ENCODE data around the gene TMEM30B. TPM values are rescaled to one million over a fixed set of nuclear protein-coding genes. Genes with fewer than 3 reads are reported as not detected.
A peak's percentile ranks its signal among the peaks of the same experiment; 100 is the strongest.

TMEM30B gene
- polyA plus RNA-seq, 1 experiment, result 0.24 TPM

- Histone ChIP-seq H3K4me3 (ENCODE audit: low read depth, low read length) (peak overlapping the region; percentile 50), H3K9me3 (ENCODE audit: control insufficient read depth, insufficient read depth, low read length) (peaks cover 7% of the 10 kb centered on the region; the same call in 1 of the 2 replicates), H3K27me3 (ENCODE audit: control insufficient read depth, insufficient read depth, low read length) (peaks cover 16% of the 10 kb centered on the region), H3K27ac (ENCODE audit: low read depth, low read length) (no peak overlapping the region)
- no peak for DNase-seq (ENCODE audit: low read depth, low spot score)
- ChIA-PET POLR2A (no interaction called here), CTCF (interaction anchor here (0.8 to 7.8 kb wide), 5 partner anchors 13 to 930 kb away, joined by 3 to 61 read pairs (median 3); no protein-coding TSS in a partner anchor)
- no peak for TF ChIP-seq CTCF (IDR thresholded peaks at IDR 0.05; ENCODE audit: low read depth, low read length)
Observed at GRCh38 chr14:61280092-61280525, 1.0 kb downstream of the TMEM30B start.

GRCh38 chr14:61279082-61279481 lies 2.1 kb downstream of the TMEM30B start:
- Histone ChIP-seq H3K4me3 (ENCODE audit: low read depth, low read length) (no peak overlapping the region), H3K27me3 (ENCODE audit: control insufficient read depth, insufficient read depth, low read length) (peaks cover 16% of the 10 kb centered on the region), H3K9me3 (ENCODE audit: control insufficient read depth, insufficient read depth, low read length) (peaks cover 7% of the 10 kb centered on the region; the same call in 1 of the 2 replicates), H3K27ac (ENCODE audit: low read depth, low read length) (no peak overlapping the region)
- POLR2A ChIA-PET, result no interaction called here
- CTCF ChIA-PET, result interaction anchor here (7.8 kb wide), 1 partner anchor 12 kb away, joined by 61 read pairs; no protein-coding TSS in a partner anchor
- no peak for TF ChIP-seq CTCF (IDR thresholded peaks at IDR 0.05; ENCODE audit: low read depth, low read length)
- no peak for DNase-seq (ENCODE audit: low read depth, low spot score)

- no peak overlapping the region for H3K4me3 ChIP-seq (ENCODE audit: low read depth, low read length)
- no peak overlapping the region for H3K27ac ChIP-seq (ENCODE audit: low read depth, low read length)
- no peak for DNase-seq (ENCODE audit: low read depth, low spot score)
- POLR2A ChIA-PET, result no interaction called here
- peaks cover 16% of the 10 kb centered on the region for H3K27me3 ChIP-seq (ENCODE audit: control insufficient read depth, insufficient read depth, low read length)
- H3K9me3 ChIP-seq (ENCODE audit: control insufficient read depth, insufficient read depth, low read length), result peaks cover 7% of the 10 kb centered on the region; the same call in 1 of the 2 replicates
- CTCF ChIA-PET, result interaction anchor here (1.0 kb wide), 1 partner anchor 927 kb away, joined by 3 read pairs; no protein-coding TSS in a partner anchor
- TF ChIP-seq CTCF (IDR thresholded peaks at IDR 0.05; ENCODE audit: low read depth, low read length), result no peak
Observed at GRCh38 chr14:61277784-61278183, 3.4 kb downstream of the TMEM30B start.

- CTCF ChIA-PET, result interaction anchor here (1.0 to 1.6 kb wide), 2 partner anchors 8 to 927 kb away, joined by 3 to 7 read pairs; no protein-coding TSS in a partner anchor
- POLR2A ChIA-PET, result no interaction called here
- DNase-seq (ENCODE audit: low read depth, low spot score), result no peak
- no peak overlapping the region for H3K27ac ChIP-seq (ENCODE audit: low read depth, low read length)
- no peak overlapping the region for H3K4me3 ChIP-seq (ENCODE audit: low read depth, low read length)
- H3K9me3 ChIP-seq (ENCODE audit: control insufficient read depth, insufficient read depth, low read length), result peaks cover 7% of the 10 kb centered on the region; the same call in 1 of the 2 replicates
- no peak for TF ChIP-seq CTCF (IDR thresholded peaks at IDR 0.05; ENCODE audit: low read depth, low read length)
- H3K27me3 ChIP-seq (ENCODE audit: control insufficient read depth, insufficient read depth, low read length), result peaks cover 16% of the 10 kb centered on the region
Observed at GRCh38 chr14:61277232-61277631, 3.9 kb downstream of the TMEM30B start.

GRCh38 chr14:61271552-61271951 lies 9.6 kb downstream of the TMEM30B start:
- TF ChIP-seq CTCF (IDR thresholded peaks at IDR 0.05; ENCODE audit: low read depth, low read length), result no peak
- peaks cover 2% of the 10 kb centered on the region for H3K27me3 ChIP-seq (ENCODE audit: control insufficient read depth, insufficient read depth, low read length)
- ChIA-PET CTCF (no interaction called here), POLR2A (interaction anchor here (0.7 kb wide), 1 partner anchor 615 kb away, joined by 3 read pairs; no protein-coding TSS in a partner anchor)
- no peak for DNase-seq (ENCODE audit: low read depth, low spot score)
- no peak overlapping the region for H3K27ac ChIP-seq (ENCODE audit: low read depth, low read length)
- no peaks in the 10 kb centered on the region for H3K9me3 ChIP-seq (ENCODE audit: control insufficient read depth, insufficient read depth, low read length)
- H3K4me3 ChIP-seq (ENCODE audit: low read depth, low read length), result no peak overlapping the region

All from AG04450 (cell line).